Kidney epithelial cell (primary cell): Measurements from ENCODE around the gene GPANK1. TPM values are rescaled to one million over a fixed set of nuclear protein-coding genes. Genes with fewer than 3 reads are reported as not detected.

Source experiments
- DNase-seq: peaks from one replicate; pipeline ENCODE4 v3.0.0-alpha.2; 2010; ENCODE audit warnings: low read depth
- H3K27me3 ChIP-seq: 2 replicates; pipeline ENCODE4 v1.6.0; 2011; ENCODE audit warnings: low read length; ENCODE audit not compliant: control insufficient read depth, insufficient read depth
- H3K36me3 ChIP-seq: 2 replicates; pipeline ENCODE4 v1.5.1; 2011; ENCODE audit warnings: low read length; ENCODE audit not compliant: control insufficient read depth, insufficient read depth
- H3K4me3 ChIP-seq: 2 replicates; pipeline ENCODE4 v1.5.1; 2011; ENCODE audit warnings: low read depth, mild to moderate bottlenecking, control low read depth, low read length
- total RNA-seq: library from RNA; depleted of rRNA; stranded (reverse); fragments of >200 nt; gene quantifications from 2 replicates; pipeline ENCODE4 v1.2.3, GENCODE V29; 2015
- TF ChIP-seq, protein P1 (sequence below): IDR thresholded peaks from 2 replicates; pipeline ENCODE4 v1.5.1; 2011; ENCODE audit warnings: mild to moderate bottlenecking, moderate library complexity, low read length, control low read depth, inconsistent platforms; ENCODE audit not compliant: insufficient read depth, poor library complexity, severe bottlenecking

Gene GPANK1
- total RNA-seq, 1 donor from 2014 or later, result 22.0 TPM

DNA sequence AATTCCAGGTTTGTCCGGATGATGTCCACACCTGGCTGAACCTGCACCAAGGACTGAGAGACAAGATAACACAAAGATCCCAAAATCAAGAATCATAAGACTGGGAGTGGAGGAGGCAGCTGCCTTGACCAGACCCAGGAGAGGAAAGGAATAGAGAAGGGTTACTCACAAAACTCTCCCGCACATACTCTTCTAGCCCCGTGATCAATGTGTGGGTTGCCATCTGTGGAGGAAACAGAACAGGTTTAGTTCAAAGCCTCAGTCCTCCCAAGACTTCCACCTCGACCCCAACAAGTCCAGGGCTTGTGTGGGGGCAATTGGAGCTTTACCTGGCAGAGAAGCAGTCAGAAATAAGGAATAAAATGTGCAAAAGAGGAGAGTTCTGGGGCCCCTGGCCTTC, 23.4 kb downstream of the GPANK1 start:
- no peak for DNase-seq
- TF ChIP-seq, protein P1, sequence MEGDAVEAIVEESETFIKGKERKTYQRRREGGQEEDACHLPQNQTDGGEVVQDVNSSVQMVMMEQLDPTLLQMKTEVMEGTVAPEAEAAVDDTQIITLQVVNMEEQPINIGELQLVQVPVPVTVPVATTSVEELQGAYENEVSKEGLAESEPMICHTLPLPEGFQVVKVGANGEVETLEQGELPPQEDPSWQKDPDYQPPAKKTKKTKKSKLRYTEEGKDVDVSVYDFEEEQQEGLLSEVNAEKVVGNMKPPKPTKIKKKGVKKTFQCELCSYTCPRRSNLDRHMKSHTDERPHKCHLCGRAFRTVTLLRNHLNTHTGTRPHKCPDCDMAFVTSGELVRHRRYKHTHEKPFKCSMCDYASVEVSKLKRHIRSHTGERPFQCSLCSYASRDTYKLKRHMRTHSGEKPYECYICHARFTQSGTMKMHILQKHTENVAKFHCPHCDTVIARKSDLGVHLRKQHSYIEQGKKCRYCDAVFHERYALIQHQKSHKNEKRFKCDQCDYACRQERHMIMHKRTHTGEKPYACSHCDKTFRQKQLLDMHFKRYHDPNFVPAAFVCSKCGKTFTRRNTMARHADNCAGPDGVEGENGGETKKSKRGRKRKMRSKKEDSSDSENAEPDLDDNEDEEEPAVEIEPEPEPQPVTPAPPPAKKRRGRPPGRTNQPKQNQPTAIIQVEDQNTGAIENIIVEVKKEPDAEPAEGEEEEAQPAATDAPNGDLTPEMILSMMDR, result no peak
- no peaks in the 10 kb centered on the region for H3K27me3 ChIP-seq

DNA sequence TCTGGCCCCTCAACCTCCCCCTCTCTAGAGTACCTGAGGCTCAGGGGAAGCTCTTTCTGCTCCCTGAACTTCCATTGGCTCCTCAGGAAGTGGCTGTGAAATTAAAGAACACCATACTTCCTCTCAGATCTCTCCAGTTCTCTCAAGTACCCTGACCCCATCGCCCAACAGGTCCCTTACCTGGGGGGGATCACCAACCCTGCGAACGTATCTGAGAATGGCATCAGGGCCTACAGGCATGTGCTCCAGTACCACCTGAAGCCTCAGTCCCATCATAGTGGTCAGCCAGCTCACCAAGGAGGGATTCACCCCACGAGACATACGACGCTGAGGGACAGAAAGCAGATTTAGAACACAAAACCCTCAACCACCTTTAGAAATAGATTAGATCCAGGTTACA, 24.2 kb downstream of the GPANK1 start:
- no peak overlapping the region for H3K4me3 ChIP-seq
- H3K27me3 ChIP-seq, result no peaks in the 10 kb centered on the region
- H3K36me3 ChIP-seq, result peaks cover 4% of the 10 kb centered on the region
- TF ChIP-seq, protein P1, result no peak
- no peak for DNase-seq

More for the DNA sequence above, 23.4 kb downstream of the GPANK1 start:
- H3K4me3 ChIP-seq, result no peak overlapping the region
- H3K36me3 ChIP-seq, result peaks cover 4% of the 10 kb centered on the region

DNA sequence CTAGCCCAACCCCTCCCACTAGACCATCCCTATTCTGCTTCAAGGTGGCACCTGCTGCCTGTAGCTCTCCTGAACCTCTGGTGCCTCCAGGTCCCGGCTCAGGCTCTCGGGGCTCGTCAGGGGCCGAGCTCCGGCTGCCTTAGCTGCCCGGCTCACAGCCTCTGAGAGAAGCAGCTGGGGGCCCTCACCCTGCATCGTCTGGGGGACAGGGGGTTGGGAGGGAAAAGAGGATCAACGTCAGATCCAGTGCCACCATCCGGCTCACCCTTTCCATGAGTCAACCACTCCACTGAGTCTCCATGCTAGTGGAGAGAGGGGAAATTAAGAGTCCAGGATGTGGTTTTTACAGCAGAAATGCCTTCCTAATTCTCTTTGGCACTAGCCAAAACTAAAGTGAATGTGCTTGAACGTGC, 25.3 kb downstream of the GPANK1 start:
- DNase-seq, result no peak
- H3K36me3 ChIP-seq, result peaks cover 3% of the 10 kb centered on the region

DNA sequence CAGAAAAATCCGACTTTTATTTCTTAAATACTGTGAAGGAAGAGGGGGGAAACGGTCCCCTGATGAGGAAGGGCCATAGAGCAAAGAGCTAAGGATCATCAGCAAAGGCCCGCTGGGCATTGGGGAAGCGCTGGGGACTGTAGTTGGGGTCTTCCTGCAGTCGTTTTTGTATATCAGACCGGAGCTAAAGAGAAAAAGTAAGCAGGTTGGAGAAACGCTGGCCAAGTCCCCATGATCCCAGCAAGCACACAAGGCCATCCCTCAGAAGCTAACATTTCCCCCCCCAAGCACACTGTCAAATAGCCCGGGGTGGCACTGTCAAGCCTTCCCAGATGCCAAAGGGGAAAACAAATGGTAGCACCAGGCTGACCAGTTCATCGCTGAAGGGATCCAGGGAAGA, 25.8 kb downstream of the GPANK1 start:
- no peaks in the 10 kb centered on the region for H3K27me3 ChIP-seq
- H3K4me3 ChIP-seq, result no peak overlapping the region
- no peak for DNase-seq
- peaks cover 5% of the 10 kb centered on the region for H3K36me3 ChIP-seq
- TF ChIP-seq, protein P1, result no peak

More for the DNA sequence above, 25.3 kb downstream of the GPANK1 start:
- H3K27me3 ChIP-seq, result no peaks in the 10 kb centered on the region
- TF ChIP-seq, protein P1, result no peak
- H3K4me3 ChIP-seq, result no peak overlapping the region

DNA sequence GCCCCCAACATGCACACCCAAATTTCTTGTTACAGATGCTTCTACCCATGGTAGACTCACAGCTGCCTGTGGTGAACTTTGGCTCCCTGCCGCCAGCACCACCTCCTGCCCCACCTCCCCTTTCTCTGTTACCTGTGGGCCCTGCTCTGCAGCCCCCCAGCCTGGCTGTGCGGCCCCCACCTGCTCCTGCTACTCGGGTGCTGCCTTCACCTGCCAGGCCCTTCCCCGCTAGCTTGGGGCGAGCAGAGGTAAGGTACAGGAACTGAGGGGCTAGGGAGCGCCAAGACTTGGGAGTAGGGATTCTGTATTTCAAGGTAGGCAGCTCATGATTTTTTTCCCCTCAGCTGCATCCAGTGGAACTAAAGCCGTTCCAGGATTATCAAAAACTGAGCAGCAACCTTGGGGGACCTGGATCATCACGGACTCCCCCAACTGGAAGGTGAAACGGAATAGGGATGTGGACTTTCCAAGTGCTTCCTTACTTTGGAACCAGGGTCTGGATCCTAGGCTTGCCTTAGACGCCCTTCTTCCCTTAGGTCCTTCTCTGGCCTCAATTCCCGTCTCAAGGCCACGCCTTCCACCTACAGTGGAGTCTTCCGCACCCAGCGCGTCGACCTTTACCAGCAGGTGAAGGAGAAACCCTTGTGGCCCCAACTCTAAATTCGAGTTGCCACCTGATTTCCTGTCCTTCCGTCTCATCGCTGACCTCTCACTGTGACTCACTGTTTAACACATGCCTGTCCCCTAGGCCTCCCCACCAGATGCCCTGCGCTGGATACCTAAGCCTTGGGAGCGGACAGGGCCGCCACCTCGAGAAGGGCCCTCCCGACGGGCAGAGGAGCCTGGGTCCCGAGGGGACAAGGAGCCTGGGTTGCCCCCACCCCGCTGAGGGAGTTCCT, 27.9 kb downstream of the GPANK1 start:
- DNase-seq, result no peak
- Histone ChIP-seq H3K36me3 (peaks cover 7% of the 10 kb centered on the region), H3K27me3 (no peaks in the 10 kb centered on the region), H3K4me3 (no peak overlapping the region)
- TF ChIP-seq, protein P1, result no peak
